Amniotic epithelial cell (primary cell): Measurements from ENCODE around the gene GYS2.
A peak's percentile ranks its signal among the peaks of the same experiment; 100 is the strongest.

ENCODE experiments used
- DNase-seq: peaks from one replicate; pipeline ENCODE4 v3.0.0-alpha.2; 2010; ENCODE audit warnings: low read depth

GYS2 gene

GRCh38 chr12:21502872-21503271, 101.8 kb downstream of the GYS2 start:
- DNase-seq, result no peak

DNA sequence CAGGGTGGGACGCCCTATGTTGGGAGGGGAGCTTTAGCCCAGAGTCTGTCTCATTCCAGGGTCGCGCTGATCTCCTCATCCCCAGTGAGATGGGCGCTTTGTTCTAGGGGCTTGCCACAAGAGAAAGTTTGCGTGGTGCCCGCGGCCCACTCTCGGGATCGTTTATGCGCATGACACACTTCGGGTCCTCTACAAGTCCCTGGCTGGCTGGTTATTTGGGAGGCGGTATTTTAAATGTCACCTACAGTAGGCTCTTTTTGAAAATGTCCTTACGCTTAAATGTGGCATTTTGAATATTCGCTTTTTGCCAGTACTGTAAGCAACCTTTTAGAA, 102.5 kb downstream of the GYS2 start:
- peak; percentile 5 for DNase-seq

GRCh38 chr12:21501258-21502163, 103.1 kb downstream of the GYS2 start, which contains the start of the genes GOLT1B and RECQL:
GOLT1B (plus strand) TSS chr12:21501789; CDS start chr12:21501924, 135 bp downstream.
RECQL (minus strand) TSS chr12:21501635; CDS start chr12:21499570, 2,065 bp downstream.
- DNase-seq, result peak; percentile 98

DNA sequence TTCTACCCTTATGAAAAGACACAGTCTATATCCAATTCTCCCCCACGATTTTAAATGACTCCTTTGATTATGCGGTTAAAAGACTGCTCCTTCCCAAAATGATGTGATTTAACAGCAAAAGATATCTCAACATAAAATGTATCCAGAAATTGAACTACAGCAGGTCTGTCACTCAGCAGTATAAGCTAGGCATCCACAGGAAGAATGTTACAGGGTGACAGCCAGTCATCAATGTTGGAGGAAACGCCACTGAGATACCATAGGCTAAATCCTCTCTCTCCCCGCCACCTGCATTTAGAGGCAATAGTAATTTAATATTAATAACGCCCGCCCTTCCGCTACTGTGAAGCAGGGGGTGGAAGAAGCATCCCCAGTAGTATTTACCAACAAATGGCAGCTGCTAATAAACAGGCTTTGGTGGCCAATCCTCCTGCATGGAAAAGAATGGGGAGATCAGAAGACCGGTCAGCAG, 103.8 kb downstream of the GYS2 start:
- no peak for DNase-seq

GRCh38 chr12:21499765-21500164, 104.9 kb downstream of the GYS2 start:
- DNase-seq, result no peak
